Measurements from ENCODE around the gene HES6. TPM values are rescaled to one million over a fixed set of nuclear protein-coding genes. Genes with fewer than 3 reads are reported as not detected.

The HES6 gene
- total and polyA plus RNA-seq, 10 of the 15 experiments (the other 5 are each of a cell fraction or from before 2014, with no cell fraction given): 0.11 to 1.7 (median 0.83) TPM

DNA sequence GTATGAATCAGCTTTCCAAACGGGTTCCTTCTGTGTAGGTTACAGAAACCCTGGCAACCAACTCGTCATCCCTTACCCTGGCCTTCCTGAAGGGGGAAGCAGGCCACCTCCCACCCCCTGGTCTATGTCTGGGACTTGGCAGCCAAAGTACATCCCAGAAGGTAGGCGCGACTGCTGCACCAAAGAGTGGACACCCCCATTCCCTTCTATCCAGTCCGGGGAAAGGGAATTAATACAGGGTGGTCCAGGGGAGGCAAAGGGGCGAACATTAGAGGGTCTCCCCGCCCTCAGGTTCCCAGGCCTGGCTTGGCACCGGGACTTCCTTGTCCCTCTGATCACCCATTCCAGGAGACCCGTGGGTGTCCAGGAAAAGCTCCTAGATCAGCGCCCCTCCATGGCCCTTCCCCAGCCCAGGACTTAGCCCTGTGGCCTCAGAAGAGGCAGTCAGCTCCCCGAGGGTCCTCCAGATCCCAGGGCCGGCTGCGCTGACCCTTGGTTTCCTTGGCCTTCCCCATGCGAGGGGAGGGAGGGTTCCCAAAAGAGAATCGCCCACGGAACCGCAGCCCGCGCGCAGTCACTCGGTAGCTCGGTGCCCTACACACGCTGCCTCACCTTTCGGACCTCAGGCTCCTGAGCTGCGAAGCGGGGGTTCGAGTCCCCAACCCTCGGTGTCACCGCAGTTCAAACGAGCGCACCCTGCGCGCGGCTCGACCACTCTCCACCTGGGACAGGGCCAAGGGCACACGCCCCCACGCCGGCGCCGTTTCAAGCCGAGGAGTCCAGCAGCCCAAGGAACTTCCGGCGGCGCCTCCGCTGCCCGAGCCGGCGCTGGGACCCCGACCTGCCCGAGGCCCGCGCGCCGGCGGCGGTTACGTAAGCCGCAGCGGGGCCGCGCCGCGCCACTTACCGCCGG lies 48.2 kb upstream of the HES6 start, which contains the start of gene PER2 (continued):
- no peak for TF ChIP-seq NR2C1 (IDR thresholded peaks at IDR 0.05)
- no peak for TF ChIP-seq ZNF274 (IDR thresholded peaks at IDR 0.05; ENCODE audit: insufficient read depth, insufficient read length)
- TF ChIP-seq, protein P1, sequence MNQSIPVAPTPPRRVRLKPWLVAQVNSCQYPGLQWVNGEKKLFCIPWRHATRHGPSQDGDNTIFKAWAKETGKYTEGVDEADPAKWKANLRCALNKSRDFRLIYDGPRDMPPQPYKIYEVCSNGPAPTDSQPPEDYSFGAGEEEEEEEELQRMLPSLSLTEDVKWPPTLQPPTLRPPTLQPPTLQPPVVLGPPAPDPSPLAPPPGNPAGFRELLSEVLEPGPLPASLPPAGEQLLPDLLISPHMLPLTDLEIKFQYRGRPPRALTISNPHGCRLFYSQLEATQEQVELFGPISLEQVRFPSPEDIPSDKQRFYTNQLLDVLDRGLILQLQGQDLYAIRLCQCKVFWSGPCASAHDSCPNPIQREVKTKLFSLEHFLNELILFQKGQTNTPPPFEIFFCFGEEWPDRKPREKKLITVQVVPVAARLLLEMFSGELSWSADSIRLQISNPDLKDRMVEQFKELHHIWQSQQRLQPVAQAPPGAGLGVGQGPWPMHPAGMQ (IDR thresholded peaks at IDR 0.05; ENCODE audit: borderline replicate concordance): no peak
- TF ChIP-seq NRF1 (conservative IDR thresholded peaks at IDR 0.05; ENCODE audit: low read depth, low read length): no peak
- TF ChIP-seq, protein P2, sequence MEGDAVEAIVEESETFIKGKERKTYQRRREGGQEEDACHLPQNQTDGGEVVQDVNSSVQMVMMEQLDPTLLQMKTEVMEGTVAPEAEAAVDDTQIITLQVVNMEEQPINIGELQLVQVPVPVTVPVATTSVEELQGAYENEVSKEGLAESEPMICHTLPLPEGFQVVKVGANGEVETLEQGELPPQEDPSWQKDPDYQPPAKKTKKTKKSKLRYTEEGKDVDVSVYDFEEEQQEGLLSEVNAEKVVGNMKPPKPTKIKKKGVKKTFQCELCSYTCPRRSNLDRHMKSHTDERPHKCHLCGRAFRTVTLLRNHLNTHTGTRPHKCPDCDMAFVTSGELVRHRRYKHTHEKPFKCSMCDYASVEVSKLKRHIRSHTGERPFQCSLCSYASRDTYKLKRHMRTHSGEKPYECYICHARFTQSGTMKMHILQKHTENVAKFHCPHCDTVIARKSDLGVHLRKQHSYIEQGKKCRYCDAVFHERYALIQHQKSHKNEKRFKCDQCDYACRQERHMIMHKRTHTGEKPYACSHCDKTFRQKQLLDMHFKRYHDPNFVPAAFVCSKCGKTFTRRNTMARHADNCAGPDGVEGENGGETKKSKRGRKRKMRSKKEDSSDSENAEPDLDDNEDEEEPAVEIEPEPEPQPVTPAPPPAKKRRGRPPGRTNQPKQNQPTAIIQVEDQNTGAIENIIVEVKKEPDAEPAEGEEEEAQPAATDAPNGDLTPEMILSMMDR (IDR thresholded peaks at IDR 0.05 in 2 of 3, conservative IDR thresholded peaks at IDR 0.05 in 1 of 3; ENCODE audit: control insufficient read depth in 2 of 3, extremely low read depth in 1 of 3, insufficient read depth in 1 of 3, low read depth in 3 of 3, low read length in 3 of 3): peak in 2 of 3 experiments; percentile 21 to 29; a peak in 2 of 6 replicates
- no peak for TF ChIP-seq HDAC2 (IDR thresholded peaks at IDR 0.05)
- peak in 1 of 2 experiments; percentile 37; a peak in 1 of 4 replicates for TF ChIP-seq IKZF2 (IDR thresholded peaks at IDR 0.05)
- TF ChIP-seq, protein P3, sequence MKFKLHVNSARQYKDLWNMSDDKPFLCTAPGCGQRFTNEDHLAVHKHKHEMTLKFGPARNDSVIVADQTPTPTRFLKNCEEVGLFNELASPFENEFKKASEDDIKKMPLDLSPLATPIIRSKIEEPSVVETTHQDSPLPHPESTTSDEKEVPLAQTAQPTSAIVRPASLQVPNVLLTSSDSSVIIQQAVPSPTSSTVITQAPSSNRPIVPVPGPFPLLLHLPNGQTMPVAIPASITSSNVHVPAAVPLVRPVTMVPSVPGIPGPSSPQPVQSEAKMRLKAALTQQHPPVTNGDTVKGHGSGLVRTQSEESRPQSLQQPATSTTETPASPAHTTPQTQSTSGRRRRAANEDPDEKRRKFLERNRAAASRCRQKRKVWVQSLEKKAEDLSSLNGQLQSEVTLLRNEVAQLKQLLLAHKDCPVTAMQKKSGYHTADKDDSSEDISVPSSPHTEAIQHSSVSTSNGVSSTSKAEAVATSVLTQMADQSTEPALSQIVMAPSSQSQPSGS (IDR thresholded peaks at IDR 0.05; ENCODE audit: low read length): no peak
- TF ChIP-seq SMARCA5 (IDR thresholded peaks at IDR 0.05): peak; percentile 62; the same call in 1 of the 2 replicates
- no peak for TF ChIP-seq CBX3 (IDR thresholded peaks at IDR 0.05; ENCODE audit: borderline replicate concordance, low read depth)
- no peak for TF ChIP-seq CREM (IDR thresholded peaks at IDR 0.05; ENCODE audit: low read depth)
- no peak for TF ChIP-seq ZNF622 (IDR thresholded peaks at IDR 0.05)
- TF ChIP-seq, protein P4, sequence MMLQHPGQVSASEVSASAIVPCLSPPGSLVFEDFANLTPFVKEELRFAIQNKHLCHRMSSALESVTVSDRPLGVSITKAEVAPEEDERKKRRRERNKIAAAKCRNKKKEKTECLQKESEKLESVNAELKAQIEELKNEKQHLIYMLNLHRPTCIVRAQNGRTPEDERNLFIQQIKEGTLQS (IDR thresholded peaks at IDR 0.05; ENCODE audit: borderline replicate concordance, extremely low read depth, low read depth, low read length): no peak
- no peak for TF ChIP-seq TCF12 (IDR thresholded peaks at IDR 0.05; ENCODE audit: low read depth, low read length)
- no peak for TF ChIP-seq KDM1A (IDR thresholded peaks at IDR 0.05; ENCODE audit: borderline replicate concordance)
- TF ChIP-seq RFX5 (IDR thresholded peaks at IDR 0.05; ENCODE audit: low read depth, low read length): peak; percentile 69; the same call in 1 of the 2 replicates
- no peak for TF ChIP-seq ESRRA (IDR thresholded peaks at IDR 0.05; ENCODE audit: low read length)
- TF ChIP-seq ZNF384 (IDR thresholded peaks at IDR 0.05; ENCODE audit: borderline replicate concordance, low read depth, low read length): no peak
- TF ChIP-seq, protein P5, sequence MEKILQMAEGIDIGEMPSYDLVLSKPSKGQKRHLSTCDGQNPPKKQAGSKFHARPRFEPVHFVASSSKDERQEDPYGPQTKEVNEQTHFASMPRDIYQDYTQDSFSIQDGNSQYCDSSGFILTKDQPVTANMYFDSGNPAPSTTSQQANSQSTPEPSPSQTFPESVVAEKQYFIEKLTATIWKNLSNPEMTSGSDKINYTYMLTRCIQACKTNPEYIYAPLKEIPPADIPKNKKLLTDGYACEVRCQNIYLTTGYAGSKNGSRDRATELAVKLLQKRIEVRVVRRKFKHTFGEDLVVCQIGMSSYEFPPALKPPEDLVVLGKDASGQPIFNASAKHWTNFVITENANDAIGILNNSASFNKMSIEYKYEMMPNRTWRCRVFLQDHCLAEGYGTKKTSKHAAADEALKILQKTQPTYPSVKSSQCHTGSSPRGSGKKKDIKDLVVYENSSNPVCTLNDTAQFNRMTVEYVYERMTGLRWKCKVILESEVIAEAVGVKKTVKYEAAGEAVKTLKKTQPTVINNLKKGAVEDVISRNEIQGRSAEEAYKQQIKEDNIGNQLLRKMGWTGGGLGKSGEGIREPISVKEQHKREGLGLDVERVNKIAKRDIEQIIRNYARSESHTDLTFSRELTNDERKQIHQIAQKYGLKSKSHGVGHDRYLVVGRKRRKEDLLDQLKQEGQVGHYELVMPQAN (conservative IDR thresholded peaks at IDR 0.05): peak; percentile 64
- no peak for TF ChIP-seq BRCA1 (IDR thresholded peaks at IDR 0.05; ENCODE audit: low read depth, low read length)
- peak; percentile 49 for TF ChIP-seq RUNX3 (IDR thresholded peaks at IDR 0.05; ENCODE audit: low read length)
- no peak; the same call in 1 of the 2 replicates for TF ChIP-seq SIN3A (IDR thresholded peaks at IDR 0.05; ENCODE audit: low read depth, low read length)
- no peak for TF ChIP-seq SREBF1 (IDR thresholded peaks at IDR 0.05; ENCODE audit: low read length)

Measured in GM12878 (cell line).